ENCODE measurements around the gene ZNF366. TPM values are rescaled to one million over a fixed set of nuclear protein-coding genes. Genes with fewer than 3 reads are reported as not detected.
"Not testable (repeated sequence)": the region's sequence is repeated elsewhere in the genome, so short reads cannot be mapped to it uniquely, and the experiment has no call there.

ZNF366 gene
- total RNA-seq, 1 donor from 2014 or later = 0.40 TPM

- no peak for DNase-seq (ENCODE audit: low read depth in 2 of 2)
Observed at GRCh38 chr5:72408603-72409002, 98.6 kb downstream of the ZNF366 start.

GRCh38 chr5:72408127-72408526 is 99.1 kb downstream of the ZNF366 start:
- DNase-seq (ENCODE audit: low read depth in 2 of 2) = no peak

GRCh38 chr5:72407541-72407940 is 99.7 kb downstream of the ZNF366 start:
- DNase-seq (ENCODE audit: low read depth in 2 of 2) = peak in 1 of 2 donors; percentile 31

- no peak for DNase-seq (ENCODE audit: low read depth in 2 of 2)
Observed at GRCh38 chr5:72407078-72407477, 100.1 kb downstream of the ZNF366 start.

GRCh38 chr5:72404771-72405170 is 102.4 kb downstream of the ZNF366 start:
- not testable (repeated sequence) for DNase-seq (ENCODE audit: low read depth in 2 of 2)

- peak; percentile 86 to 98 for DNase-seq (ENCODE audit: low read depth in 2 of 2)
Observed at GRCh38 chr5:72402959-72403628, 104.1 kb downstream of the ZNF366 start.

- peak in 1 of 2 donors; percentile 81 for DNase-seq (ENCODE audit: low read depth in 2 of 2)
Observed at GRCh38 chr5:72402381-72402890, 104.8 kb downstream of the ZNF366 start.

GRCh38 chr5:72400950-72401349 is 106.3 kb downstream of the ZNF366 start:
- no peak for DNase-seq (ENCODE audit: low read depth in 2 of 2)

GRCh38 chr5:72397836-72398235 is 109.4 kb downstream of the ZNF366 start:
- DNase-seq (ENCODE audit: low read depth in 2 of 2) = no peak

- DNase-seq (ENCODE audit: low read depth in 2 of 2) = peak; percentile 60 to 66
Observed at GRCh38 chr5:72394688-72395087, 112.5 kb downstream of the ZNF366 start.

- DNase-seq (ENCODE audit: low read depth in 2 of 2) = no peak
Observed at GRCh38 chr5:72393052-72393451, 114.2 kb downstream of the ZNF366 start.

Other genes with a start within 250 kb of the ZNF366 start
- 45.4 and 60.4 TPM in 2 replicates for gene MRPS27, start 187.2 kb downstream of the ZNF366 start, total RNA-seq
- gene PTCD2, start 187.0 kb downstream of the ZNF366 start, total RNA-seq = 1.7 and 2.2 TPM in 2 replicates